K562 (cell line): ENCODE measurements around the gene LAMB4. TPM values are rescaled to one million over a fixed set of nuclear protein-coding genes. Genes with fewer than 3 reads are reported as not detected.

ENCODE experiments used
- ATAC-seq: fragments of 200-7000 bp; cut with Tn5 transposase; 3 replicates; pipeline ENCODE4 v1.9.1; 2020; ENCODE audit warnings: moderate library complexity
- BruUV-seq: library from RNA; stranded (reverse); fragments of 400-500 nt; replicated peaks from 2 replicates; lab custom pipeline; 2021; lab: Mats Ljungman, UMichigan
- CTCF ChIA-PET: fragments of 300-600 bp; formaldehyde crosslinking; extraction: SDS; loops from one replicate; lab custom pipeline; 2021; ENCODE audit warnings: low intra/inter-chr PET ratio; lab: Yijun Ruan, JAX
- POLR2A ChIA-PET: fragments of 300-600, 350-650 bp; sonication (Branson Sonifier 250); formaldehyde crosslinking; extraction: SDS; loops from one replicate; lab custom pipeline; 2021; ENCODE audit warnings: antibody characterized with exemption, inconsistent platforms; lab: Yijun Ruan, JAX
- DNase-seq, 4 experiments: peaks; one replicate each; pipeline versions ENCODE4 v3.0.0 to v3.0.0-alpha.2; 2011 to 2018; ENCODE audit warnings: low spot score in 3 of 4, mixed read lengths in 3 of 4; ENCODE audit errors: extremely low read depth in 1 of 4
- FAIRE-seq: peaks from 2 replicates; lab custom pipeline; 2011; peaks lifted over from hg19 to GRCh38; lab: Jason Lieb, UNC
- H2AFZ ChIP-seq: 2 replicates; pipeline ENCODE4 v1.6.0; 2011; ENCODE audit warnings: low read depth, low read length, control low read depth, inconsistent platforms
- H3K27ac ChIP-seq: fragments of 200-600 bp; 3 replicates; pipeline ENCODE4 v1.8.0; 2011; ENCODE audit warnings: low read depth, mild to moderate bottlenecking, control low read depth, inconsistent platforms, low read length, moderate library complexity, mixed read lengths; ENCODE audit errors: extremely low read depth
- H3K27me3 ChIP-seq, 2 experiments: fragments of 300-600 bp in 1 of 2; 2 replicates in 1 of 2; 3 replicates in 1 of 2; pipeline versions ENCODE4 v1.6.0 to v1.8.0; 2011; ENCODE audit warnings: inconsistent platforms in 2 of 2, low read length in 2 of 2, mild to moderate bottlenecking in 1 of 2, mixed read lengths in 1 of 2, moderate library complexity in 1 of 2; ENCODE audit not compliant: control insufficient read depth in 2 of 2, insufficient read depth in 2 of 2
- H3K36me3 ChIP-seq: fragments of 300-600 bp; 3 replicates; pipeline ENCODE4 v1.8.0; 2011; ENCODE audit warnings: mild to moderate bottlenecking, low read length, inconsistent platforms; ENCODE audit not compliant: control insufficient read depth, insufficient read depth
- H3K4me1 ChIP-seq, 2 experiments: fragments of 200-600 bp in 1 of 2; replicated peaks in 1 of 2; 2 replicates in 1 of 2; 3 replicates in 1 of 2; pipeline versions ENCODE4 v1.5.1 to v1.8.0; 2011; ENCODE audit warnings: inconsistent platforms in 2 of 2, low read length in 2 of 2, mild to moderate bottlenecking in 1 of 2, mixed read lengths in 1 of 2, moderate library complexity in 1 of 2; ENCODE audit not compliant: control insufficient read depth in 2 of 2, insufficient read depth in 2 of 2
- H3K4me2 ChIP-seq: 2 replicates; pipeline ENCODE4 v1.6.1; 2011; ENCODE audit warnings: low read length, control low read depth, inconsistent platforms, mixed read lengths; ENCODE audit not compliant: insufficient read depth
- H3K4me3 ChIP-seq: fragments of 200-600 bp; sonication (generic), shearing (Covaris generic); 2 replicates; pipeline ENCODE4 v1.5.1; 2016; ENCODE audit warnings: control low read depth, inconsistent platforms
- H3K79me2 ChIP-seq: fragments of 200-600 bp; 3 replicates; pipeline ENCODE4 v1.8.0; 2011; ENCODE audit warnings: low read length, inconsistent platforms; ENCODE audit not compliant: control insufficient read depth, insufficient read depth
- H3K9ac ChIP-seq, 2 experiments: 2 replicates each; pipeline versions ENCODE4 v1.6.0 to v1.6.1; 2011; ENCODE audit warnings: low read depth in 2 of 2, low read length in 2 of 2, control low read depth in 1 of 2, inconsistent platforms in 1 of 2, mild to moderate bottlenecking in 1 of 2, mixed read lengths in 1 of 2; ENCODE audit not compliant: insufficient read depth in 1 of 2
- H3K9me1 ChIP-seq: one replicate; pipeline ENCODE4 v1.6.0; 2011; ENCODE audit warnings: inconsistent platforms, mild to moderate bottlenecking, low read length, moderate library complexity; ENCODE audit not compliant: control insufficient read depth, insufficient read depth
- H3K9me3 ChIP-seq: replicated peaks from 2 replicates; pipeline ENCODE4 v1.5.1; 2011; ENCODE audit warnings: low read depth, low read length, inconsistent platforms; ENCODE audit not compliant: control insufficient read depth, insufficient read depth
- H4K20me1 ChIP-seq: replicated peaks from 2 replicates; pipeline ENCODE4 v1.6.1; 2011; ENCODE audit warnings: low read length, inconsistent platforms, mixed read lengths; ENCODE audit not compliant: control insufficient read depth, insufficient read depth
- BDP1 ChIP-seq: IDR thresholded peaks from 3 replicates; pipeline ENCODE4 v1.6.1; 2011; ENCODE audit not compliant: insufficient read length, insufficient read depth
- BRD9 ChIP-seq: fragments of 450-650 bp; IDR thresholded peaks from 2 replicates; pipeline ENCODE4 v1.6.1; 2018; ENCODE audit warnings: low read depth; ENCODE audit not compliant: partially characterized antibody
- EZH2 ChIP-seq: IDR thresholded peaks from 2 replicates; pipeline ENCODE4 v1.6.1; 2012; ENCODE audit warnings: low read depth, mild to moderate bottlenecking, inconsistent platforms, low read length, borderline replicate concordance
- FOXK2 ChIP-seq, 2 experiments: fragments of 450-650 bp; IDR thresholded peaks in 1 of 2; conservative IDR thresholded peaks in 1 of 2; 2 replicates each; pipeline ENCODE4 v1.6.1; 2016; ENCODE audit warnings: low read depth in 2 of 2, mild to moderate bottlenecking in 1 of 2
- HDAC1 ChIP-seq, 2 experiments: fragments of 450-650 bp; IDR thresholded peaks; 2 replicates each; pipeline ENCODE4 v1.6.1; 2016 to 2017; ENCODE audit warnings: inconsistent platforms in 1 of 2, mild to moderate bottlenecking in 1 of 2, moderate library complexity in 1 of 2
- ILF3 ChIP-seq: fragments of 450-650 bp; IDR thresholded peaks from 2 replicates; pipeline ENCODE4 v1.6.1; 2018; ENCODE audit warnings: antibody characterized with exemption, mild to moderate bottlenecking, moderate library complexity, borderline replicate concordance
- NR1H2 ChIP-seq: sonication (generic); formaldehyde crosslinking; IDR thresholded peaks from 2 replicates; pipeline ENCODE4 v1.4.0; 2020; ENCODE audit warnings: mild to moderate bottlenecking, missing genetic modification reagents
- PRMT5 ChIP-seq: sonication (generic); formaldehyde crosslinking; IDR thresholded peaks from 2 replicates; pipeline ENCODE4 v1.5.0; 2020; ENCODE audit warnings: missing genetic modification reagents
- PYGO2 ChIP-seq: fragments of 450-650 bp; IDR thresholded peaks from 2 replicates; pipeline ENCODE4 v1.6.1; 2016; ENCODE audit warnings: mild to moderate bottlenecking, missing genetic modification characterization, moderate library complexity, missing compliant biosample characterization
- RB1 ChIP-seq: fragments of 450-650 bp; IDR thresholded peaks from 2 replicates; pipeline ENCODE4 v1.6.1; 2017; ENCODE audit warnings: low read depth, mild to moderate bottlenecking
- RBFOX2 ChIP-seq: fragments of 200-400 bp; formaldehyde crosslinking; IDR thresholded peaks from 2 replicates; pipeline ENCODE4 v1.6.1; 2017; ENCODE audit warnings: low read depth, mild to moderate bottlenecking, low read length, moderate library complexity
- RBM17 ChIP-seq: fragments of 200-400 bp; formaldehyde crosslinking; IDR thresholded peaks from 2 replicates; pipeline ENCODE4 v1.6.1; 2017; ENCODE audit warnings: low read depth, mild to moderate bottlenecking, low read length, borderline replicate concordance
- ZKSCAN1 ChIP-seq: fragments of 150-350 bp; IDR thresholded peaks from 2 replicates; pipeline ENCODE4 v1.6.1; 2016; ENCODE audit warnings: low read depth, low read length
- ZNF347 ChIP-seq: fragments of 450-650 bp; formaldehyde crosslinking; IDR thresholded peaks from 2 replicates; pipeline ENCODE4 v1.4.0; 2020; ENCODE audit warnings: low read depth, mild to moderate bottlenecking, moderate library complexity
- ZNF408 ChIP-seq: fragments of 250-450 bp; sonication (Bioruptor Pico); IDR thresholded peaks from 2 replicates; pipeline ENCODE4 v1.4.0; 2020; ENCODE audit warnings: low read depth, mild to moderate bottlenecking, moderate library complexity
- WGBS: fragments of 100-300 bp; shearing (Covaris generic); methylation state at CpG from one replicate; pipeline ENCODE4 v1.1.6; 2016; ENCODE audit warnings: low coverage, mixed read lengths; ENCODE audit not compliant: insufficient coverage; ENCODE audit errors: missing lambda C conversion rate; 5-methylcytosine and 5-hydroxymethylcytosine counted together
- in situ Hi-C: fragments of 300-500 bp; cut with MboI; formaldehyde crosslinking; loops from 4 replicates; pipeline ENCODE4 v1.15.0; 2018; ENCODE audit warnings: inconsistent platforms, mixed read lengths
- intact Hi-C: fragments of 100-400 bp; cut with micrococcal nuclease; formaldehyde crosslinking; loops from 2 replicates; pipeline ENCODE4 v1.14.2; 2022
- polyA plus RNA-seq, 8 experiments: library from polyadenylated mRNA; depleted of rRNA in 4 of 8; stranded (reverse) in 5 of 8; unstranded in 3 of 8; fragments of >200 nt; fragmentation: Nextera tagmentation in 2 of 8; fragmentation: Illumina TruSeq in 1 of 8; extraction: Ambion mirVana in 2 of 8; extraction: Trizol in 1 of 8; gene quantifications; 2 replicates each; pipeline versions ENCODE4 v1.2.1 to v1.2.3, GENCODE V29; 2011 to 2014; ENCODE audit warnings: inconsistent platforms in 1 of 8, missing spikeins in 1 of 8
- total RNA-seq, 7 experiments: library from RNA; depleted of rRNA in 6 of 7; stranded (reverse); fragments of >200 nt in 6 of 7; fragmentation: Illumina TruSeq in 2 of 7; extraction: Trizol in 2 of 7; gene quantifications; 2 replicates each; pipeline versions ENCODE4 v1.2.1 to v1.2.3, GENCODE V29; 2011 to 2021; ENCODE audit warnings: low replicate concordance in 1 of 7
- TF ChIP-seq, protein P1 (sequence below): fragments of 450-650 bp; IDR thresholded peaks from 2 replicates; pipeline ENCODE4 v1.7.1; 2018; ENCODE audit warnings: mild to moderate bottlenecking, low read depth; ENCODE audit not compliant: partially characterized antibody

The LAMB4 gene
- total and polyA plus RNA-seq, 9 of the 15 experiments (the other 6 are each of a cell fraction or from before 2014, with no cell fraction given), result 0.06 to 0.13 (median 0.07) TPM; not detected in 6

DNA sequence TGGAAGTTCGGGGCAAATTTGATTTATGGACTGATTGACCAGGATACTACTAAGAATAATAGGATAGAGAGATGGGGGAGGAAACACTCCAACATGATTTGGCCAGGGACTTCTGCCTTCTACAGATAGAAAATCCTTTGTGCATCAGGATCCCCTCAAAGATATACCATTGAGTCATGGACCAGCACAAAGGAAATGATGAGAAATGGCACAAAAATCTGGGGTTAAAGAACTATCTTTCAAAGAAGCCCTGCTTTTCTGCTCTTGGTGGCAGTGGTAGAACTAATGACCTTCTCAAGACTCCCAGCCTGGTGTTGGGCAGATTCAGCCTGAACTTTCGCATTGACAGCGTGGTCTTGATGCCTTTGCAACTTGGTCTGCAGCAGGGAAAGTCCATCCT is 99.6 kb downstream of the LAMB4 start:
- no peaks in the 10 kb centered on the region for H3K79me2 ChIP-seq
- H3K4me3 ChIP-seq, result no peak overlapping the region
- ATAC-seq (no peak), DNase-seq (no peak), FAIRE-seq (no peak)
- H3K27me3 ChIP-seq, result no peaks in the 10 kb centered on the region
- no peak overlapping the region for H2AFZ ChIP-seq
- H3K9me3 ChIP-seq, result no peaks in the 10 kb centered on the region
- intact Hi-C loops, result no loop called here
- in situ Hi-C loops, result no loop called here
- no peak overlapping the region for H3K27ac ChIP-seq
- no peak overlapping the region for H3K9ac ChIP-seq
- H4K20me1 ChIP-seq, result no peaks in the 10 kb centered on the region
- ChIA-PET POLR2A (interaction anchor here (0.6 to 0.8 kb wide), 3 partner anchors 42 to 239 kb away, joined by 3 read pairs; no protein-coding TSS in a partner anchor), CTCF (interaction anchor here (0.7 kb wide), 1 partner anchor 36 kb away, joined by 3 read pairs; no protein-coding TSS in a partner anchor)
- 44% methylated on average over 3 of the region's 3 CpGs for WGBS
- no peaks in the 10 kb centered on the region for H3K9me1 ChIP-seq
- no peaks in the 10 kb centered on the region for H3K36me3 ChIP-seq
- no TSS peak for BruUV-seq
- no peaks in the 10 kb centered on the region; a peak in 4 of 5 replicates for H3K4me1 ChIP-seq
- H3K4me2 ChIP-seq, result no peak overlapping the region
- TF ChIP-seq HDAC1 (IDR thresholded peaks at IDR 0.05) (no peak), ZNF347 (CRISPR knock-in tag) (no peak), PRMT5 (CRISPR knock-in tag) (no peak), ZNF408 (no peak), EZH2 (no peak), RB1 (no peak), NR1H2 (no peak), FOXK2 (conservative IDR thresholded peaks at IDR 0.05 in 1 of 2, IDR thresholded peaks at IDR 0.05 in 1 of 2; ENCODE audit: low read depth in 2 of 2) (no peak), BDP1 (no peak), PYGO2 (tag) (no peak), ILF3 (no peak), RBFOX2 (no peak), ZKSCAN1 (no peak), BRD9 (no peak), RBM17 (no peak)
- TF ChIP-seq, protein P1, sequence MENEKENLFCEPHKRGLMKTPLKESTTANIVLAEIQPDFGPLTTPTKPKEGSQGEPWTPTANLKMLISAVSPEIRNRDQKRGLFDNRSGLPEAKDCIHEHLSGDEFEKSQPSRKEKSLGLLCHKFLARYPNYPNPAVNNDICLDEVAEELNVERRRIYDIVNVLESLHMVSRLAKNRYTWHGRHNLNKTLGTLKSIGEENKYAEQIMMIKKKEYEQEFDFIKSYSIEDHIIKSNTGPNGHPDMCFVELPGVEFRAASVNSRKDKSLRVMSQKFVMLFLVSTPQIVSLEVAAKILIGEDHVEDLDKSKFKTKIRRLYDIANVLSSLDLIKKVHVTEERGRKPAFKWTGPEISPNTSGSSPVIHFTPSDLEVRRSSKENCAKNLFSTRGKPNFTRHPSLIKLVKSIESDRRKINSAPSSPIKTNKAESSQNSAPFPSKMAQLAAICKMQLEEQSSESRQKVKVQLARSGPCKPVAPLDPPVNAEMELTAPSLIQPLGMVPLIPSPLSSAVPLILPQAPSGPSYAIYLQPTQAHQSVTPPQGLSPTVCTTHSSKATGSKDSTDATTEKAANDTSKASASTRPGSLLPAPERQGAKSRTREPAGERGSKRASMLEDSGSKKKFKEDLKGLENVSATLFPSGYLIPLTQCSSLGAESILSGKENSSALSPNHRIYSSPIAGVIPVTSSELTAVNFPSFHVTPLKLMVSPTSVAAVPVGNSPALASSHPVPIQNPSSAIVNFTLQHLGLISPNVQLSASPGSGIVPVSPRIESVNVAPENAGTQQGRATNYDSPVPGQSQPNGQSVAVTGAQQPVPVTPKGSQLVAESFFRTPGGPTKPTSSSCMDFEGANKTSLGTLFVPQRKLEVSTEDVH, result no peak
